Transverse colon (tissue), 3 donors: ENCODE results near the gene CCBE1.

Experiments used
- CTCF ChIP-seq, 5 experiments: fragments of 200-600 bp in 3 of 5; fragments of 450-650 bp in 2 of 5; sonication (generic) in 3 of 5; IDR thresholded peaks; 1 replicate in 2 of 5; 2 replicates in 3 of 5; pipeline ENCODE4 v1.5.1; 2016 to 2017; ENCODE audit warnings: antibody characterized with exemption in 5 of 5, inconsistent platforms in 3 of 5, mild to moderate bottlenecking in 2 of 5, moderate library complexity in 1 of 5
- EP300 ChIP-seq: sonication (generic); formaldehyde crosslinking; IDR thresholded peaks from one replicate; pipeline ENCODE4 v1.6.1; 2017; ENCODE audit warnings: antibody characterized with exemption, low read depth
- POLR2A ChIP-seq: fragments of 450-650 bp; IDR thresholded peaks from one replicate; pipeline ENCODE4 v1.6.1; 2016; ENCODE audit warnings: antibody characterized with exemption, mild to moderate bottlenecking, moderate library complexity

GRCh38 chr18:59619816-59620215, 77.4 kb downstream of the CCBE1 start:
- no peak for TF ChIP-seq CTCF (IDR thresholded peaks at IDR 0.05)
- TF ChIP-seq POLR2A = no peak
- no peak for TF ChIP-seq EP300
